ENCODE measurements around the gene THBS2.

- TF ChIP-seq POLR2A (IDR thresholded peaks at IDR 0.05) (no peak), CTCF (IDR thresholded peaks at IDR 0.05) (no peak), POLR2AphosphoS5 (IDR thresholded peaks at IDR 0.05) (no peak)
Observed at GRCh38 chr6:169248521-169248971, 5.1 kb downstream of the THBS2 start.
